OCI-LY7 (cell line): Measurements from ENCODE around the gene RAB22A. TPM values are rescaled to one million over a fixed set of nuclear protein-coding genes. Genes with fewer than 3 reads are reported as not detected.

ENCODE experiments used
- BruUV-seq: library from RNA; stranded (reverse); fragments of 400-500 nt; replicated peaks from 2 replicates; lab custom pipeline; 2021; lab: Mats Ljungman, UMichigan
- CTCF ChIA-PET: fragments of 300-600 bp; sonication (Branson Sonifier 250); formaldehyde crosslinking; loops from one replicate; lab custom pipeline; 2022; ENCODE audit warnings: antibody characterized with exemption; ENCODE audit not compliant: unreplicated experiment; lab: Charles Lee
- POLR2A ChIA-PET: fragments of 300-600 bp; sonication (Branson Sonifier 250); formaldehyde crosslinking; loops from one replicate; lab custom pipeline; 2022; ENCODE audit warnings: antibody characterized with exemption; lab: Charles Lee
- DNase-seq: peaks from one replicate; pipeline ENCODE4 v3.0.0-alpha.2; 2015; ENCODE audit warnings: low spot score
- H2AFZ ChIP-seq: fragments of 200-600 bp; sonication (generic), shearing (Covaris generic); 2 replicates; pipeline ENCODE4 v1.6.1; 2014; ENCODE audit warnings: mild to moderate bottlenecking, antibody characterized with exemption, low read length, moderate library complexity
- H3K27ac ChIP-seq: fragments of 200-600 bp; sonication (generic); 2 replicates; pipeline ENCODE4 v1.5.1; 2014; ENCODE audit warnings: mixed run types, low read depth, mild to moderate bottlenecking, moderate library complexity, low read length, inconsistent platforms; ENCODE audit not compliant: poor library complexity, severe bottlenecking
- H3K36me3 ChIP-seq: fragments of 200-600 bp; sonication (generic); 2 replicates; pipeline ENCODE4 v1.6.1; 2014; ENCODE audit warnings: mild to moderate bottlenecking, antibody characterized with exemption, low read length, moderate library complexity, mixed read lengths; ENCODE audit not compliant: insufficient read depth
- H3K4me1 ChIP-seq: fragments of 200-600 bp; sonication (generic); 2 replicates; pipeline ENCODE4 v1.5.1; 2014; ENCODE audit warnings: mild to moderate bottlenecking, low read length; ENCODE audit not compliant: insufficient read depth, poor library complexity, severe bottlenecking
- H3K4me2 ChIP-seq: fragments of 200-600 bp; sonication (generic); 2 replicates; pipeline ENCODE4 v1.6.1; 2014; ENCODE audit warnings: mild to moderate bottlenecking, low read length
- H3K4me3 ChIP-seq: fragments of 200-600 bp; sonication (generic); 2 replicates; pipeline ENCODE4 v1.5.1; 2014; ENCODE audit warnings: mild to moderate bottlenecking, low read depth, low read length; ENCODE audit not compliant: poor library complexity, severe bottlenecking
- H3K79me2 ChIP-seq: fragments of 200-600 bp; sonication (generic); 2 replicates; pipeline ENCODE4 v1.6.1; 2016; ENCODE audit warnings: low read depth, mild to moderate bottlenecking, low read length, moderate library complexity, mixed read lengths; ENCODE audit not compliant: insufficient read depth
- H3K9me2 ChIP-seq: fragments of 200-600 bp; sonication (generic); 2 replicates; pipeline ENCODE4 v1.6.1; 2016; ENCODE audit warnings: mild to moderate bottlenecking, low read length, mixed read lengths; ENCODE audit not compliant: insufficient read depth
- H3K9me3 ChIP-seq: fragments of 200-600 bp; sonication (generic); 2 replicates; pipeline ENCODE4 v1.6.1; 2014; ENCODE audit warnings: mild to moderate bottlenecking, mixed run types, low read length, mixed read lengths
- H4K20me1 ChIP-seq: fragments of 200-600 bp; sonication (generic); 2 replicates; pipeline ENCODE4 v1.6.1; 2014; ENCODE audit warnings: mild to moderate bottlenecking, antibody characterized with exemption, low read length, moderate library complexity, mixed read lengths; ENCODE audit not compliant: insufficient read depth
- CTCF ChIP-seq: fragments of 200-600 bp; sonication (generic); conservative IDR thresholded peaks from 2 replicates; pipeline ENCODE4 v1.5.1; 2014; ENCODE audit warnings: mild to moderate bottlenecking, antibody characterized with exemption, low read length, moderate library complexity, mixed read lengths
- EZH2phosphoT487 ChIP-seq: fragments of 200-600 bp; sonication (generic); IDR thresholded peaks from 2 replicates; pipeline ENCODE4 v1.6.1; 2018; ENCODE audit warnings: low read depth, borderline replicate concordance, mild to moderate bottlenecking, mixed run types, antibody characterized with exemption, low read length, moderate library complexity, mixed read lengths
- intact Hi-C: fragments of 100-400 bp; cut with micrococcal nuclease; formaldehyde crosslinking; loops from one replicate; pipeline ENCODE4 v1.10.0; 2022; ENCODE audit not compliant: unreplicated experiment
- total RNA-seq, 2 experiments: library from RNA; depleted of rRNA in 1 of 2; stranded (reverse); fragments of >200 nt in 1 of 2; shearing (Covaris generic) in 1 of 2; gene quantifications; 2 replicates each; pipeline ENCODE4 v1.2.3, GENCODE V29; 2014 to 2022

Gene RAB22A
- total RNA-seq, 2 experiments from 2014 or later, result 7.0 to 13.4 TPM

GRCh38 chr20:58342104-58342945, 32.8 kb downstream of the RAB22A start:
- H3K27ac ChIP-seq, result no peak overlapping the region
- peaks cover 27% of the 10 kb centered on the region for H3K36me3 ChIP-seq
- no peak overlapping the region for H2AFZ ChIP-seq
- CTCF ChIA-PET, result no interaction called here
- no peak overlapping the region for H3K4me2 ChIP-seq
- no peaks in the 10 kb centered on the region for H3K9me3 ChIP-seq
- intact Hi-C loops, result no loop called here
- no peak for TF ChIP-seq CTCF
- no peak for TF ChIP-seq EZH2phosphoT487
- POLR2A ChIA-PET, result interaction anchor here (0.7 to 1.2 kb wide), 3 partner anchors 19 to 53 kb away, joined by 3 to 6 read pairs (median 3); no protein-coding TSS in a partner anchor
- no peaks in the 10 kb centered on the region for H3K4me1 ChIP-seq
- no peak for DNase-seq
- no peak overlapping the region for H3K4me3 ChIP-seq
- 0 out of 2 replicates have a peak, but pooled peaks cover 4% of the 10 kb centered on the region for H3K79me2 ChIP-seq
- no TSS peak for BruUV-seq
- no peaks in the 10 kb centered on the region for H4K20me1 ChIP-seq
- H3K9me2 ChIP-seq, result no peaks in the 10 kb centered on the region

DNA sequence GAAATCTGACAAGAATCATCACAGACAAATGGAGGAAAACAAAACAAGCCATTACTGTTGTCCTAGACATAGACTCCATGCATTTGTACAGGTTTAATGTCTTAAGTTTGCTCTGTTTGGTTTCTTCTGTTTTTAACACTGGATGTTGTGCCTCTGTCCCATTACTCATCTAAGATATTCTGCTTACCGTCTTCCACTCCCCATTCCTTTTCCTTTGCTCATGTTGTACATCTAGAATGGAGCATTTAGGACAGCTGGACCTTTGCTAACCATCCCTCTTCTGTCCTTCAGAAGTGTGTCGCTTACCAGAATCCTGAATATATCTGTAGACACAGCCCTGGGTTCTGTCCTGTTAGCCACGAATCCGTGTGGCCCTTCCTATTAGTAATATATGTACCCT, 35.2 kb downstream of the RAB22A start:
- BruUV-seq, result TSS peak; percentile 27
- Histone ChIP-seq H3K9me2 (no peaks in the 10 kb centered on the region), H3K4me2 (no peak overlapping the region), H4K20me1 (no peaks in the 10 kb centered on the region), H3K27ac (no peak overlapping the region), H3K79me2 (no peaks in the 10 kb centered on the region), H2AFZ (no peak overlapping the region), H3K4me3 (no peak overlapping the region), H3K9me3 (no peaks in the 10 kb centered on the region), H3K36me3 (peaks cover 33% of the 10 kb centered on the region), H3K4me1 (no peaks in the 10 kb centered on the region)
- no peak for DNase-seq
- no peak for TF ChIP-seq CTCF
- TF ChIP-seq EZH2phosphoT487, result no peak
- intact Hi-C loops, result no loop called here
- POLR2A ChIA-PET, result no interaction called here
- CTCF ChIA-PET, result no interaction called here

DNA sequence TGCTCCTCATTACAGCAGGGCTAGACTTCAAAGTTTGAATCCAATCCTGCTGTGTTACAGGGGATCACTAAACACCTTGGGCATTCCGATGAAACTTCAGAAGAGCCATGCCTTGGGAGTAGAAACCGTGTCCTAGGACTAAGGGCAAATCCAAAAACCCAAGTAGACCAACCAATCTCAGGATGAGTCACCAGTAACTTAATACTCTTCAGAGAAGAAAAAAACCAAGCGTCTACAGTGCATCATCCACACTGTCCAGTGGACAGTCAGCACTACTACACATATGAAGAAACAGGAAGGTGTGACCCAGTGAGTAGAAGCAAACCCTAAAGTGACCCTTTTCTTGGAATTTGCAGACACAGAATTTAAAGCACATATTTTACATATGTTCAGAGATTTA, 40.1 kb downstream of the RAB22A start:
- Histone ChIP-seq H4K20me1 (no peaks in the 10 kb centered on the region), H3K9me3 (no peaks in the 10 kb centered on the region), H3K79me2 (no peaks in the 10 kb centered on the region), H3K36me3 (peaks cover 52% of the 10 kb centered on the region), H2AFZ (no peak overlapping the region), H3K4me1 (no peaks in the 10 kb centered on the region), H3K4me3 (no peak overlapping the region), H3K27ac (no peak overlapping the region), H3K4me2 (no peak overlapping the region), H3K9me2 (no peaks in the 10 kb centered on the region)
- CTCF ChIA-PET, result no interaction called here
- BruUV-seq, result no TSS peak
- POLR2A ChIA-PET, result interaction anchor here (1.3 kb wide), 1 partner anchor 14 kb away, joined by 3 read pairs; no protein-coding TSS in a partner anchor
- intact Hi-C loops, result no loop called here
- DNase-seq, result no peak
- TF ChIP-seq CTCF (no peak), EZH2phosphoT487 (no peak)
